Peyer's patch (tissue), 4 donors: ENCODE measurements around the gene GNAL. TPM values are rescaled to one million over a fixed set of nuclear protein-coding genes. Genes with fewer than 3 reads are reported as not detected.
"Not testable (repeated sequence)": the region's sequence is repeated elsewhere in the genome, so short reads cannot be mapped to it uniquely, and the experiment has no call there.

ENCODE experiments used
- DNase-seq, 3 donors: peaks; one replicate each; pipeline ENCODE4 v3.0.0-alpha.2; 2017 to 2019
- H3K27ac ChIP-seq, 4 donors: fragments of 200-600 bp; sonication (generic); one replicate each; pipeline ENCODE4 v1.5.1; 2016 to 2019
- H3K27me3 ChIP-seq, 2 donors: fragments of 200-600 bp; sonication (generic); one replicate each; pipeline ENCODE4 v1.5.1; 2019
- H3K36me3 ChIP-seq, 3 donors: fragments of 200-600 bp; sonication (generic); one replicate each; pipeline ENCODE4 v1.5.1; 2016 to 2019
- H3K4me1 ChIP-seq, 4 donors: fragments of 200-600 bp; sonication (generic); one replicate each; pipeline ENCODE4 v1.5.1; 2016 to 2019
- H3K4me3 ChIP-seq, 4 donors: fragments of 200-600 bp; sonication (generic); 1 replicate in 3 of 4; 2 replicates in 1 of 4; pipeline ENCODE4 v1.5.1; 2016 to 2019; ENCODE audit warnings: mild to moderate bottlenecking in 1 of 4
- H3K9me3 ChIP-seq, 4 donors: fragments of 200-600 bp; sonication (generic); one replicate each; pipeline ENCODE4 v1.5.1; 2016 to 2019; ENCODE audit warnings: mild to moderate bottlenecking in 1 of 4
- POLR2A ChIP-seq, 2 donors: fragments of 450-650 bp; IDR thresholded peaks; one replicate each; pipeline ENCODE4 v1.5.1; 2017; ENCODE audit warnings: antibody characterized with exemption in 2 of 2, mild to moderate bottlenecking in 2 of 2, moderate library complexity in 2 of 2
- total RNA-seq, 4 donors: library from RNA; depleted of rRNA; stranded (reverse); fragments of >200 nt; gene quantifications; one replicate each; pipeline ENCODE4 v1.1.0, GENCODE V29; 2016
- TF ChIP-seq, protein P1 (sequence below), 6 experiments: fragments of 450-650 bp in 4 of 6; fragments of 200-600 bp in 2 of 6; sonication (generic) in 1 of 6; IDR thresholded peaks; one replicate each; pipeline ENCODE4 v1.5.1; 2017 to 2019; ENCODE audit warnings: antibody characterized with exemption in 6 of 6, mild to moderate bottlenecking in 3 of 6, moderate library complexity in 1 of 6

Gene GNAL
- total RNA-seq, 4 donors from 2014 or later: 2.5 to 7.4 (median 3.6) TPM

GRCh38 chr18:11696451-11696850, 7.4 kb downstream of the GNAL start:
- Histone ChIP-seq H3K9me3 (no peaks in the 10 kb centered on the region), H3K4me3 (no peak overlapping the region), H3K4me1 (no peaks in the 10 kb centered on the region), H3K36me3 (no peaks in the 10 kb centered on the region), H3K27me3 (no peaks in the 10 kb centered on the region), H3K27ac (no peak overlapping the region)
- DNase-seq: no peak
- TF ChIP-seq, protein P1, sequence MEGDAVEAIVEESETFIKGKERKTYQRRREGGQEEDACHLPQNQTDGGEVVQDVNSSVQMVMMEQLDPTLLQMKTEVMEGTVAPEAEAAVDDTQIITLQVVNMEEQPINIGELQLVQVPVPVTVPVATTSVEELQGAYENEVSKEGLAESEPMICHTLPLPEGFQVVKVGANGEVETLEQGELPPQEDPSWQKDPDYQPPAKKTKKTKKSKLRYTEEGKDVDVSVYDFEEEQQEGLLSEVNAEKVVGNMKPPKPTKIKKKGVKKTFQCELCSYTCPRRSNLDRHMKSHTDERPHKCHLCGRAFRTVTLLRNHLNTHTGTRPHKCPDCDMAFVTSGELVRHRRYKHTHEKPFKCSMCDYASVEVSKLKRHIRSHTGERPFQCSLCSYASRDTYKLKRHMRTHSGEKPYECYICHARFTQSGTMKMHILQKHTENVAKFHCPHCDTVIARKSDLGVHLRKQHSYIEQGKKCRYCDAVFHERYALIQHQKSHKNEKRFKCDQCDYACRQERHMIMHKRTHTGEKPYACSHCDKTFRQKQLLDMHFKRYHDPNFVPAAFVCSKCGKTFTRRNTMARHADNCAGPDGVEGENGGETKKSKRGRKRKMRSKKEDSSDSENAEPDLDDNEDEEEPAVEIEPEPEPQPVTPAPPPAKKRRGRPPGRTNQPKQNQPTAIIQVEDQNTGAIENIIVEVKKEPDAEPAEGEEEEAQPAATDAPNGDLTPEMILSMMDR (IDR thresholded peaks at IDR 0.05): no peak
- no peak for TF ChIP-seq POLR2A (IDR thresholded peaks at IDR 0.05)

DNA sequence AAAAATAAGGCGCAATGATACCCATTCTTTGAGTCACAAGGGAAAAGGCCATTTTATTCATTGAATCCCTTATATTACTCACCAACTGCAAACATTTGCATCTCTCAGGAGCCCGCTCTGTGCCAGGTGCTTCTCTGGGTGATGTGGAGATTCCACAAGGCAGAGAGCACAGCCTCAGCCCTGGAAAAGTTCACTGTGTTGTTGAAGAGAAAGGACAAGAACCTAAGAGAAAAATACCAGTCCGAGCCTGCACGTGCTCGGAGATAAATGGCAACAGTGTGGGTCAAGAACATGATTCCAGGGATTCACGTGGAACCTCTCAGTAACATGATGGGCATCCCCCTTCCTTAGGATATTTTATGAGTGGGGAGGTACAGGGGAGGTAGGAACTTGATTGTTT, 11.8 kb downstream of the GNAL start:
- TF ChIP-seq, protein P1 (IDR thresholded peaks at IDR 0.05): no peak
- no peak for TF ChIP-seq POLR2A (IDR thresholded peaks at IDR 0.05)
- DNase-seq: no peak

DNA sequence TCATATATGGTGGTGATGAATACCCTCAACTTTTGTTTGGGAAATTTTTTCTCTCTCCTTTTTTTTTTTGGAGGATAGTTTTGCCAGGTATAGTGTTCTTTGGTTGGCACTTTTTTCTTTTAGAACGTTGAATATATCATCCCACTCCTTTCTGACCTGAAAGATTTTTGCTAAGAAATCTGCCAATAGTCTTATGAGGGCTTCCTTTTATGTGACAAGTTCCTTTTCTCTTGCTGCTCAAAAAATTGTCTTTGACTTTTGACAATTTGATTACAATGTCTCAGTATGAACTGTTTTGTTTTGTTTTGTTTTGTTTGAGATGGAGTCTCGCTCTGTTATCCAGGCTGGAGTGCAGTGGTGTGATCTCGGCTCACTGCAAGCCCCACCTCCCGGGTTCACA, 21.5 kb downstream of the GNAL start:
- Histone ChIP-seq H3K9me3 (no peaks in the 10 kb centered on the region), H3K4me1 (no peaks in the 10 kb centered on the region), H3K4me3 (no peak overlapping the region), H3K36me3 (no peaks in the 10 kb centered on the region), H3K27me3 (no peaks in the 10 kb centered on the region), H3K27ac (no peak overlapping the region)
- TF ChIP-seq, protein P1 (IDR thresholded peaks at IDR 0.05): no peak
- no peak for TF ChIP-seq POLR2A (IDR thresholded peaks at IDR 0.05)
- DNase-seq: no peak

More for the DNA sequence above, 11.8 kb downstream of the GNAL start:
- Histone ChIP-seq H3K4me3 (no peak overlapping the region), H3K27me3 (no peaks in the 10 kb centered on the region), H3K9me3 (no peaks in the 10 kb centered on the region), H3K4me1 (no peaks in the 10 kb centered on the region), H3K27ac (no peak overlapping the region), H3K36me3 (no peaks in the 10 kb centered on the region)

DNA sequence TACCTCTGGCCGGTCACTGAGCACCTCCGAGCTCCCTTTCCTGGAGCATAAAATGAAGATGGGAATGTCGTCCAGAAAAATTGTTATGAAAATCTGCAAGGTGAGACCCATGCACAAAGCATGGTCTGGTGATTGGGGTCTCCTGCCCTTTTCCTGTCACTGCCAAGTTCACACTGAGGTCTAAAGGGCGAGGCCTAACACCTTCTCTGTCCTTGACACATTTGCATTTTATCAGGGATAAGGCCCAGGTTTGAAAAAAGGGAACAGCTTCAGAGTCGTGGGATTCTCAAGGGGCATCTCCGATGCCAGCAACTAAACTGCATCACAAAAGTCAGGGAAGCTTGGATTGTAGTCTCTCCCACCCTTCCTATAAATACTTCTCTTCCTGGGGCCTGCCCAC, 24.7 kb downstream of the GNAL start:
- H3K9me3 ChIP-seq: no peaks in the 10 kb centered on the region
- no peak overlapping the region for H3K27ac ChIP-seq
- no peak overlapping the region for H3K4me3 ChIP-seq
- H3K27me3 ChIP-seq: no peaks in the 10 kb centered on the region
- no peak for TF ChIP-seq POLR2A (IDR thresholded peaks at IDR 0.05)
- TF ChIP-seq, protein P1 (IDR thresholded peaks at IDR 0.05): no peak
- H3K36me3 ChIP-seq: no peaks in the 10 kb centered on the region
- no peak for DNase-seq
- no peaks in the 10 kb centered on the region for H3K4me1 ChIP-seq

DNA sequence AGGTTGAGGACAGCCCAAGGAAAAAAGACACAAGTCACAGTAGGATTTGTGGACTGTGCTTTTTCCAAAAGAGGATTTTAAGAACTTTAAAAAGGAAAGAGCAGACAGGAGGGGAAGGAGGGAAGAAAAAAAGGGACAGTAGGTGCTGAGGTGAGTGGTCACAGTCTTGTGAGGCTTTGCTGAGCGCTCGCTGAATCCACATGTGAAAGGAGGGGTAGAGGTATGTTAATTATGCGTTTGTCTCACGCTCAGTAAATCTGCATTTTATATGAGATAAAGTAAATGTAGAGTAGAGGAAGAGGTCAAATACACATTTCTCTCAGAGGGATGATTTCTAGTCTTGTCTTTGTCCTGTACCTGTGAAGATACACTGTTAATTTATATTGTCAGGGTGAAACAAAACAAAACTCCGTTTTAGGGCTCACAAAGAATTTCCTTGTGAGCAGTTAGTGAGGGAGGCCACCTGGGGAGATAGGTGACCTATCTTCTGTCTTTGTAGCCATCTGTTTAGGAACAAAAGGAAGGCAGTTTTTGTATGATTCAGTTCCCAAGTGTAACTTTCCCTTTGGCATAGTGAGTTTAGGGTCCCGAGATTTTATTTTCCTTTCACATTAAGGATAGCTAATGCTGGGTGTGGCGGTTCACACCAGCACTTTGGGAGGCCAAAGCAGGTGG, 25.3 kb downstream of the GNAL start:
- Histone ChIP-seq H3K27me3 (no peaks in the 10 kb centered on the region), H3K27ac (no peak overlapping the region), H3K4me3 (no peak overlapping the region), H3K4me1 (no peaks in the 10 kb centered on the region), H3K9me3 (no peaks in the 10 kb centered on the region), H3K36me3 (no peaks in the 10 kb centered on the region)
- no peak for DNase-seq
- TF ChIP-seq POLR2A (IDR thresholded peaks at IDR 0.05): no peak

GRCh38 chr18:11716767-11717315, 27.8 kb downstream of the GNAL start:
- not testable (repeated sequence) for H3K4me1 ChIP-seq, H3K27ac ChIP-seq, DNase-seq, H3K9me3 ChIP-seq, H3K36me3 ChIP-seq, H3K27me3 ChIP-seq, H3K4me3 ChIP-seq
